GM12864 (cell line): ENCODE measurements around the gene TTC33.
"Not testable (repeated sequence)": the region's sequence is repeated elsewhere in the genome, so short reads cannot be mapped to it uniquely, and the experiment has no call there.

ENCODE experiments used
- DNase-seq: peaks from one replicate; pipeline ENCODE4 v3.0.0-alpha.2; 2011; ENCODE audit warnings: low read depth
- H3K4me3 ChIP-seq: 2 replicates; pipeline ENCODE4 v1.5.1; 2011; ENCODE audit warnings: mild to moderate bottlenecking, low read depth, low read length, control low read depth
- TF ChIP-seq, protein P1 (sequence below): IDR thresholded peaks from 2 replicates; pipeline ENCODE4 v1.5.1; 2011; ENCODE audit warnings: low read depth, mild to moderate bottlenecking, moderate library complexity, low read length, control low read depth, inconsistent platforms; ENCODE audit errors: missing control alignments

The TTC33 gene

GRCh38 chr5:40568548-40568947 lies 187.2 kb downstream of the TTC33 start:
- TF ChIP-seq, protein P1, sequence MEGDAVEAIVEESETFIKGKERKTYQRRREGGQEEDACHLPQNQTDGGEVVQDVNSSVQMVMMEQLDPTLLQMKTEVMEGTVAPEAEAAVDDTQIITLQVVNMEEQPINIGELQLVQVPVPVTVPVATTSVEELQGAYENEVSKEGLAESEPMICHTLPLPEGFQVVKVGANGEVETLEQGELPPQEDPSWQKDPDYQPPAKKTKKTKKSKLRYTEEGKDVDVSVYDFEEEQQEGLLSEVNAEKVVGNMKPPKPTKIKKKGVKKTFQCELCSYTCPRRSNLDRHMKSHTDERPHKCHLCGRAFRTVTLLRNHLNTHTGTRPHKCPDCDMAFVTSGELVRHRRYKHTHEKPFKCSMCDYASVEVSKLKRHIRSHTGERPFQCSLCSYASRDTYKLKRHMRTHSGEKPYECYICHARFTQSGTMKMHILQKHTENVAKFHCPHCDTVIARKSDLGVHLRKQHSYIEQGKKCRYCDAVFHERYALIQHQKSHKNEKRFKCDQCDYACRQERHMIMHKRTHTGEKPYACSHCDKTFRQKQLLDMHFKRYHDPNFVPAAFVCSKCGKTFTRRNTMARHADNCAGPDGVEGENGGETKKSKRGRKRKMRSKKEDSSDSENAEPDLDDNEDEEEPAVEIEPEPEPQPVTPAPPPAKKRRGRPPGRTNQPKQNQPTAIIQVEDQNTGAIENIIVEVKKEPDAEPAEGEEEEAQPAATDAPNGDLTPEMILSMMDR, result no peak
- H3K4me3 ChIP-seq, result no peak overlapping the region
- no peak for DNase-seq

DNA sequence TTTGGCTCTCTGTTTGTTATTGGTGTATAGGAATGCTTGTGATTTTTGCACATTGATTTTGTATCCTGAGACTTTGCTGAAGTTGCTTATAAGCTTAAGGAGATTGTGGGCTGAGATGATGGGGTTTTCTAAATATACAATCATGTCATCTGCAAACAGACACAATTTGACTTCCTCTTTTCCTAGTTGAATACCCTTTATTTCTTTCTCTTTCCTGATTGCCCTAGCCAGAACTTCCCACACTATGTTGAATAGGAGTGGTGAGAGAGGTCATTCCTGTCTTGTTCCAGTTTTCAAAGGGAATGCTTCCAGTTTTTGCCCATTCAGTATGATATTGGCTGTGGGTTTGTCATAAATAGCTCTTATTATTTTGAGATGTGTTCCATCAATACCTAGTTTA lies 192.6 kb downstream of the TTC33 start:
- not testable (repeated sequence) for H3K4me3 ChIP-seq, DNase-seq

DNA sequence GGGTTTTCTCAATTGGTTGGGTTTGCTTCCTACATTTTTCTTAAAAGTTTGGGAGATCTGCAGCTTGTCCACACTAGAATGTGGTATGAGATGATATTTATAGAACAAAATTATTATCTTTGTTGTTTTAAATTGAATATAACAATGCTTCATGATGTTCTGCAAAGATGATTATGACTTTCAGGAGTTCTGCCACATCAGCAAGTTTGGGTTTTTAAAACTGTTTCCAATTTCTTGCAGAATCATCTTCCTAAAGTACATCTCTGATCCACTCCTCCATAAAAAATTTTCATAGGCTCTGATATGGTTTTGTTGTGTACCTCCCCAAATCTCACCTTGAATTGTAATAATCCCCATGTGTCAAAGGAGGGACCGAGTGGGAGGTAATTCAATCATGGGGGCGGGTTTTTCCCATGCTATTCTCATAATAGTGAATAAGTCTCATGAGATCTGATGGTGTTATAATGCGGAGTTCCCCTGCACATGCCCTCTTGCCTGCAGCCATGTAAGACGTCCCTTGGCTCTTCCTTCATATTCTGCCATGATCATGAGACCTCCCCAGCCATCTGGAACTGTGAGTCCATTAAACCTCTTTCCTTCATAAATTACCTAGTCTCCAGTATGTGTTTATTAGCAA lies 195.2 kb downstream of the TTC33 start:
- no peak for DNase-seq
- TF ChIP-seq, protein P1, result no peak
- no peak overlapping the region for H3K4me3 ChIP-seq

DNA sequence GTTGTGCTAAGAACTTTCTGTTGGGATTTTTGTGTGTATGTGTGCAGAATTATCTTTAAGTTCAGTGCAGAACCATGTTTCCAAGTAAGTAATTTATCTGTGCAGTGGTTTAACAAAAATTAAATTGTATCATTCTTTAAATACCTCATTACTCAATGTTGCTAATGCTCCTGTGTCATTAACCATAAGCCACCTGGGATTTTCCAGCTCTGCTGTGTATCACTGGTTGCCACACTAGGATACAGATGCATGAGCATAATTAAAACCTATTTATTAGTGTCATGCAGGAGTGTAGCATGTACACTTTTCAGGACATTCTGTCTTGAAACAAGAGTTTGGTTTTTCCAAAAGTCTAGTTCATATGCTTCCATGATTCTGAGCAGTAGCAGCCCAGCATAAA lies 196.5 kb downstream of the TTC33 start:
- DNase-seq, result no peak
- TF ChIP-seq, protein P1, result no peak

DNA sequence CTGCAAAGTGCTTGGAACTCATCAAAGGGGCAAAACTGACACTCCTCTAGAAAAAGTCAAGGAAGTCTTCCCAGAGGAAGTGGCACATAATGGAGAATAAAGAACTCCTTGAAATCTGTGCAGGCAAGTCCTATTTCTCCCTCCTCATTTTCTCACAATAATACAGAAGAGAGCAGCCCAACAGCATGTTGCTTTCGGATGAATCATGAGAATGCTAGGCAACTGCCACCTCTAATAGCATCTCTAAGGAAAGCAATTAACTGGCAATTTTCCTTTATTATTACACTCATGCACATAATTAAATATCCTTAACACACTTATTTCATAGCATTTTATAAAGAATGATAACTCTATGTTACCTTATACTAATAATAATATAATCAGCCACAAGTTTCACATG lies 198.3 kb downstream of the TTC33 start:
- H3K4me3 ChIP-seq, result no peak overlapping the region
- TF ChIP-seq, protein P1, result no peak
- DNase-seq, result no peak

More for the DNA sequence above, 196.5 kb downstream of the TTC33 start:
- no peak overlapping the region for H3K4me3 ChIP-seq

DNA sequence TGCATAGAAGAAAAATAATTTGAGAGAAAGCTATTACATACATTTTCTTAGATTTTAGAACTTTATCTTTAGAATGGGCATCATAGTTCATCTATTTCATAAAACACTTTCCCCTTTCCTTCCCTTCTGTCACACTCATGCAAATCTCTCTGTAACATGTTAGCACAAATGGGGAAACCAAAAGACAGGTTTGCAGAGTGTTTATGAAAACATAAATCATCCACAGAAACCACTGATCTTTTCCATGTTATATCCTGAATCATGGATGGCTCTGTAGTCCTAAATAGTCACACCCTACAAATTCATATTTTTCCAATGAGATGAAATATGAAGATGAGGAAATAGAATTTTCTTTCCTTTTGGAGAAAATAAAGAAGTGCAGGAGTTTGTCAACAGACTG lies 198.9 kb downstream of the TTC33 start:
- TF ChIP-seq, protein P1, result no peak
- no peak for DNase-seq

DNA sequence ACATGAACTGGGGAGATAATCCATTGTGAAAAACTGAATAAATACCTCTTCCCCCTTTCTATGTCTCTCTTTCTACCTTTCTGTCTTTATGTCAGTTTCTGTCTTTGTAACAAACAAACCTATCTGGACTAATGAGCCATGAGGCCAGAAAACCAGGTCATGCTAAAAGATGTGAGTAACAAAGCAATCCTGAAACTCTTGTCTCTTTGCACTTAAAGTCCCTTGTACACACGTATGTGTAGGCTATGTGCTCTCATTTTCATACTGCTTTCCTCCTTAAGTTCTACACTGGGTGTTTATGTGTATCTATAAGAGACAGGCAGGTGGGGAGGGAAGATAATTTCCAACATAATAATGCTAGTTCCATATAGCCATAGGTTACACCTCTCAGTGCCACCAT lies 199.9 kb downstream of the TTC33 start:
- no peak for DNase-seq
- H3K4me3 ChIP-seq, result no peak overlapping the region
- TF ChIP-seq, protein P1, result no peak

More for the DNA sequence above, 198.9 kb downstream of the TTC33 start:
- H3K4me3 ChIP-seq, result no peak overlapping the region
